NCI-H82 (cell line): ENCODE data around the gene CABP7.
A peak's percentile ranks its signal among the peaks of the same experiment; 100 is the strongest.
"Not testable (repeated sequence)": the region's sequence is repeated elsewhere in the genome, so short reads cannot be mapped to it uniquely, and the experiment has no call there.

Experiments
- DNase-seq: peaks from one replicate; lab custom pipeline; 2025; lab: John Stamatoyannopoulos, UW

Gene CABP7

GRCh38 chr22:29748248-29748893, 28.6 kb downstream of the CABP7 start:
- DNase-seq: no peak

- DNase-seq: no peak
These were observed 30.2 kb downstream of the CABP7 start for GRCh38 chr22:29750029-29750428.

GRCh38 chr22:29750559-29751538, 31.0 kb downstream of the CABP7 start:
- DNase-seq: peak; percentile 43

GRCh38 chr22:29751669-29752068, 31.9 kb downstream of the CABP7 start:
- no peak for DNase-seq

GRCh38 chr22:29753808-29754657, 34.2 kb downstream of the CABP7 start:
- DNase-seq: no peak

- DNase-seq: not testable (repeated sequence)
These were observed 35.0 kb downstream of the CABP7 start for GRCh38 chr22:29754658-29755395.

GRCh38 chr22:29755889-29756288, 36.1 kb downstream of the CABP7 start:
- no peak for DNase-seq

- DNase-seq: no peak
These were observed 36.5 kb downstream of the CABP7 start for GRCh38 chr22:29756341-29756740.

- no peak for DNase-seq
These were observed 37.3 kb downstream of the CABP7 start for GRCh38 chr22:29757096-29757495.

- DNase-seq: no peak
These were observed 38.3 kb downstream of the CABP7 start for GRCh38 chr22:29758068-29758622.

GRCh38 chr22:29758959-29759358, 39.2 kb downstream of the CABP7 start:
- no peak for DNase-seq

- no peak for DNase-seq
These were observed 42.5 kb downstream of the CABP7 start for GRCh38 chr22:29762263-29762662.

GRCh38 chr22:29765905-29766631, 46.3 kb downstream of the CABP7 start:
- DNase-seq: peak; percentile 61

- peak; percentile 98 for DNase-seq
These were observed 46.9 kb downstream of the CABP7 start, which contains the start of gene ZMAT5 for GRCh38 chr22:29766632-29767170. ZMAT5 (minus strand) TSS chr22:29767007; CDS start chr22:29748544, 18,463 bp downstream.

- DNase-seq: peak; percentile 94
These were observed 47.6 kb downstream of the CABP7 start, which contains the start of gene UQCR10 for GRCh38 chr22:29767171-29768051. UQCR10 (plus strand) TSS chr22:29767369; CDS start chr22:29767399, 30 bp downstream.

- no peak for DNase-seq
These were observed 48.4 kb downstream of the CABP7 start for GRCh38 chr22:29768052-29768693.

GRCh38 chr22:29769723-29770321, 50.0 kb downstream of the CABP7 start:
- DNase-seq: no peak

GRCh38 chr22:29772170-29772641, 52.4 kb downstream of the CABP7 start:
- DNase-seq: peak; percentile 99
